ENCODE measurements around the gene PHAF1.

- no peak for TF ChIP-seq SP1 (IDR thresholded peaks at IDR 0.05)
- no peak for TF ChIP-seq CTCF (IDR thresholded peaks at IDR 0.05; ENCODE audit: low read depth, low read length, missing input control)
- no peak for TF ChIP-seq RXRA (IDR thresholded peaks at IDR 0.05)
- TF ChIP-seq JUND (IDR thresholded peaks at IDR 0.05): no peak
- TF ChIP-seq MAX (IDR thresholded peaks at IDR 0.05): no peak
- no peak for TF ChIP-seq EGR1 (IDR thresholded peaks at IDR 0.05; ENCODE audit: low read depth in 2 of 2)
- TF ChIP-seq REST (IDR thresholded peaks at IDR 0.05): no peak
- TF ChIP-seq TAF1 (conservative IDR thresholded peaks at IDR 0.05): no peak
- TF ChIP-seq ATF3 (IDR thresholded peaks at IDR 0.05): no peak
- TF ChIP-seq RAD21 (IDR thresholded peaks at IDR 0.05): no peak
These were observed 27.6 kb upstream of the PHAF1 start for GRCh38 chr16:67082100-67082499.
